GM21381 (cell line): ENCODE measurements around the gene REXO5.
"Not testable (repeated sequence)": the region's sequence is repeated elsewhere in the genome, so short reads cannot be mapped to it uniquely, and the experiment has no call there.

Experiments used
- ATAC-seq: cut with Tn5 transposase; IDR thresholded peaks from one replicate; pipeline ENCODE4 v1.9.1; 2021; ENCODE audit warnings: mild to moderate bottlenecking, moderate library complexity; ENCODE audit not compliant: unreplicated experiment

Gene REXO5

GRCh38 chr16:20806168-20807050, at the start of gene REXO5, which contains the start of gene ERI2:
TSS of gene REXO5 (plus strand) at chr16:20806527. CDS start at chr16:20806954, 427 bp downstream.
TSS of gene ERI2 (minus strand) at chr16:20806472. CDS start at chr16:20806430, 42 bp downstream.
- peak; percentile 81 for ATAC-seq

DNA sequence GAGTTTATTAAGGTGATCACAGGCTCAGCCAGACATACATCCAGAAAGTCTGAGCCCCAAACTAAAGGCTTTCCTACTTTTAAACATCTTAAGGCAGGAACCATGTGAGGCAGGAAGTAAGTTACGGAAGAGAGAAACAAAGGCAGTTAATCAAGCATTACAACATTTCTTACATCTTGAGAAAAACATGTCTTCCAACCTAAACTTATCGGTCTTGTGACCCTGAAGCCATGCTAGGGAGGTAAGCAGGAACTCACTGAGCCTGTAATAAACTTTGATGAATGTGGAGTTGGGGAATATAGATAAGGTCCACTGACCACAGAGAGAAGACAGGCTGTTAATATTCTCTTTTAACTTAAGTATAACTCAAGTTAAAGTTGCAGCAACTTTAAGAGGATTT, 46.0 kb upstream of the REXO5 start:
- no peak for ATAC-seq

GRCh38 chr16:20761175-20761574, 45.2 kb upstream of the REXO5 start:
- no peak for ATAC-seq

DNA sequence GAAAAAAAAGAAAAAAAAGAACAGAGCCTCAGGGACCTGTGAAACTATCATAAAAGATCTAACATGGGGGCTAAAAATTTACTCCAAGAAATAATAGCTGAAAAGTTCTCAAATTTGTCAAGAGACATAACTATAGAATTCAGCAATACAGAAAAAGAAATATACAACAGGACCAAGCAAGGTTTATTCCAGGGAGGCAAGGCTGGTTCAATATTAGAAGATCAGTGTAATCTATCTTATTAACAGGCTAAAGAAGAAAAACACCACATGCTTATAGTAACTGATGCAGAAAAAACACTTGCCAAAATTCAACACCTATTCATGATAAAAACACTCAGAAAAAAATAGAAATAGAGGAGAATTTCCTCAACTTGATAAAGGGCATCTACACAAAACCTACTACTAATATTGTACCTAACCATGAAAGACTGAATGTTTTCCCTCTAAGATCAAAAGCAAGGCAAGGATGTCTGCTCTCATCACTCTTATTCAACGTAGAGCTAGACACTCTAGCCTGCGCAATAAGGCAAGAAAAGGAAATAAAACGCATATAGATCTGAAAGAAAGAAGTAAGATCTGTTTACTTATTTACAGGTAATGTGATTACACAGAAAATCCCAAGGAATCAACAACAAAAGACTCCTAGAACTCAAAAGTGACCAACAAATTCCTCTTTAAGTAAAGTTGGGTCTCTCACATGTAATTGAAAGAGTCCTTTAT, 43.8 kb upstream of the REXO5 start:
- ATAC-seq = no peak

DNA sequence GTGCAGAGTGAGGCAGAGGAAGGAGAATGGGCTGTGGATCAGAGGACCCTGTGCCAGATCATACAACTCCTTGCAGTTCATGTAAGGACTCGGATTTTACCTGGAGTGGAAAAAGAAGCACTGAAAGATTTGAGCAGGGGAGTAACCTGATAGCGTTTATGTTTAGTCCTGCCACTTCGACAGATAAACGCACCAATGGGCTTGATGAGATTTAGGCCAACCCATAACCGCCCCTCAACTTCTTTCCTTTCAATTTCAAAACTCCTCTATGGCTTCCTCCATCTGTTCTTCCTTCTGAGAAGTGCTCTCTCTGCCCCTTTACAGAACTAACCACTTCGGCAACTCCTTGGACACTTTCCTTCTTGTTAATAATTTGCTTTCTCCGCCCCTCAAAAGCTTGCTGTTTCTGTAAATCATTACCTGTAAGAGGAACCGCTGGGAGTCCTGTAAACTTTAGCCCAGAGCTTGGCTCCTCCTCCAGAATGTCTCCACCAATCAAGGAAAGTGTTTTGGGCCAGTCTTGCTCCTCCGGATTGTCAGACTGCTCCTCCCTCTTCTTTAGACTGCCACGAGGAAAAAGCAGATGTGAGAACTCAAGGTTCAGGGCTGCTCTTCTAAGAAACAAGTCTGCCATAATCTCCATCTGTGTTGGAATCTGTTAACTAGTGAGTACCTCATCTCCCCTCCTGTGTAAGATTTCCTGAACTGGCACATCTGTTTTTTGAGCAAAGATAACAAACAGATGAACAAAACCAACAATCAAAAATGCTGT, 42.7 kb upstream of the REXO5 start, which contains the start of gene ACSM3:
ACSM3 (plus strand) TSS at position 554 of the 772 bp plus-strand sequence. CDS start 6,021 bp downstream, outside the sequence.
- peak; percentile 98 for ATAC-seq

GRCh38 chr16:20764448-20764847, 41.9 kb upstream of the REXO5 start:
- ATAC-seq = not testable (repeated sequence)

DNA sequence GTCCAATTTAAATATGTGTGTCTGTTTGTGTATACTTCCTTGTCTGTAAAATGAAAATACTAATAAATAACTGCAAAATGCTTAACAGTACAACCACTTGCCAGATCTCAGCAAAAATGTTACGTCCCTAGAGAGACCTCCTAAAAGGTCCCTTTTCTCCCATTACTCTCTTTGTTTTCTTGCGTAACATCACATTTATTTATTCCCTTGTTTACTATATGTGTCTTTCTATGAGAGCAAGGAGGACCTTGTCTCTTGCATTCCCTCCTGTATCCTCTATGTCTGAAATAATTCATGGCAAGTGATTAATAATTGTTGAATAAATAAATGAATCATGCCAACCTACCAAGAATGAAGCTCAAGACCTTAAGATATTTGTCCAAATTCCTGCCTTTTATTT, 40.6 kb upstream of the REXO5 start:
- no peak for ATAC-seq

GRCh38 chr16:20766294-20766693, 40.0 kb upstream of the REXO5 start:
- no peak for ATAC-seq

- no peak for ATAC-seq
These were observed 38.8 kb upstream of the REXO5 start for GRCh38 chr16:20767577-20767976.

DNA sequence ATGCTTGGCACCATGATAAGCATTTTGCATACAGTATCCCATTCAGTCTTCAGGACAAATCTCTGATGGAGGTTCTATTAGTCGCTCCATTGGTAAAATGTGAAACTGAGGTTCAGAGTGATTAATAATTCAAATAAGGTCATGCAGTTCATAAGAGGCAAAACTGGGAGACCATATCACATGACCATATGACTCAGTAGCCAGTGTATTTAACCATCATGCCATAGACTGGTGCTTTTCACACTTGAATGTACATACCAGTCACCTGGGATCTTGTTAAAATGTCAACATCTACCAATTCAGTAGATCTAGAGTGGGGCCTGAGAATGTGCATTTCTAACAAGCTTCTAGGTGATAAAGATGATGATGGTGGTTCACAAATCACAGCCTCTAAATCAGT, 38.2 kb upstream of the REXO5 start:
- ATAC-seq = no peak

GRCh38 chr16:20768818-20769217, 37.5 kb upstream of the REXO5 start:
- no peak for ATAC-seq

DNA sequence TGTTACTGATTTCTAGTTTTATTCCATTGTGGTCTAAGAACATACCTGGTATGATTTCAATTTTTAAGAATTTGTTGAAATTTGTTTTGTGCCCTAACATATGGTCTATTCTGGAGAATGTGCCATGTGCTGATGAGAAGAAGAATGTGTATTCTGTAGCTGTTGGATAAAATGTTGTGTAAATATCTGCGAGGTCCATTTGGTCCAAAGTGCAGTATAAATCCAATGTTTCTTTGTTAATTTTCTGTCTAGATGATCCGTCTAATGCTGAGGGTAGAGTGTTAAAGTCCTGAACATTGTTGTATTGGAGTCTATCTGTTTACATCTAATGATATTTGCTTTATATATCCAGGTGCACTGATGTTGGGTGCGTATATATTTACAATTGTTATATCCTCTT, 32.6 kb upstream of the REXO5 start:
- ATAC-seq = no peak

DNA sequence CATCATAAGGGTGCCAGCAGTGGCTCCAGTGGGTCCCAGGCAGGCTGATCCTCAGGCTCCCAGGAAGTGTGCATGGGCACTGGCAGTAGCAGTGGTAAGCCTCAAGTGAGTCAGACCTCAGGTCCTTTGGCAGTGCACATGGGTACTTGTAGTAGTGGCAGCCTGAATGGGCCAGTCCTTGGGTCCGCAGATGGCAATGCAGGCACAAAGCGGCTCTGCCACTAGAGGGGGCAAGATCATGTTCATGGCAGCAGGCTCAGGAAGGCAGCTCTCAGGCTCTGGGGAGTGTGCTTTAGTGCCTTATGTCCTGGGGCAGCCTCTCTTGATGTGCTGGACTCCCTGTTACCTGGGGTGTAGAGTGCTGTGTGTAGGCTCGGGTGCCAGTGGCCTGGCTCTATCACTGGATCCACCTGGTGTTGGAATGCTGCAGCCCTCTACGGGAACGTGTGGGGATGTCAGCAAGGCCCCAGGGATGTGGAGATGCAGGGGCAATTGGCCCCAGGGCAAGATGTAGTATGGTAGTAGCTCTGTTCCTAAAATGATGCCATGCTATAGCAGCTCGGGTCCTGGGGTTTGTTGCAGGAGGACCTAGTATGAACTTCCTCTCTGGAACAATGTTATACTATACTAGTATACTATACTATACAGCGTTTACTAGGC, 31.5 kb upstream of the REXO5 start:
- ATAC-seq = no peak

GRCh38 chr16:20781697-20782096, 24.6 kb upstream of the REXO5 start:
- no peak for ATAC-seq

DNA sequence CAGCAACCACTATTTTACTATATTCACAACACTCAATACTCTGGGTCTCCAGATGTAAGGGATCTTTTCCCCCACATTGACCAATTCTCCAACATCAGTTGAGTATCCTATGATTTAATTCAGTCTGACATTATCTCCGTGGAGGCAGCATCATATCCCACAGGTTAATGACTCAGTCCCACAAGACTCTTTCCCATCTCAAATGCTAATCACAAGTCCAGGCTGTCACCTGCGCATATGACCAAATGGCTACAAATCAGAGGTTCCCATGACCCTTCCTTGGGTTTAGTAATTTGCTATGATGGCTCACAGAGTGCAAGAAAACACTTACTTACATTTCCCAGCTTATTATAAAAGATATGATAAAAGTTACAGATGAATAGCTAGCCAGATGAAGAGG, 23.9 kb upstream of the REXO5 start:
- no peak for ATAC-seq

DNA sequence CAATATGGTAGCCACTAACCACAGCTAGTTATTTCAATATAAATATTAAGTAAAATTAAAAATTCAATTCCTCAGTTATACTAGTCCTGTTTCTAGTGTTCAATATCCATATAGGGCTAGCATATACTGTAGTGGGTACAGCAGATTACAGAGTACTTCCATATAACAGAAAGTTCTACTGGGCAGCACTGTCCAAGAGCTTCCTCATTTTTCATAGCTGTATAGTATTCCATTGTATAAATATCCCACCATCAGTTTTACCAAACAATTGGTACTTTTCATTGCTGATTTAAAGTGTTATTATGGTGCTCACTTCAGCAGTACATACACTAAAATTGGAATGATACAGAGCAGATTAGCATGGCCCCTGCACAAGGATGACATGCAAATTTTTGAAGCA, 22.1 kb upstream of the REXO5 start:
- no peak for ATAC-seq

DNA sequence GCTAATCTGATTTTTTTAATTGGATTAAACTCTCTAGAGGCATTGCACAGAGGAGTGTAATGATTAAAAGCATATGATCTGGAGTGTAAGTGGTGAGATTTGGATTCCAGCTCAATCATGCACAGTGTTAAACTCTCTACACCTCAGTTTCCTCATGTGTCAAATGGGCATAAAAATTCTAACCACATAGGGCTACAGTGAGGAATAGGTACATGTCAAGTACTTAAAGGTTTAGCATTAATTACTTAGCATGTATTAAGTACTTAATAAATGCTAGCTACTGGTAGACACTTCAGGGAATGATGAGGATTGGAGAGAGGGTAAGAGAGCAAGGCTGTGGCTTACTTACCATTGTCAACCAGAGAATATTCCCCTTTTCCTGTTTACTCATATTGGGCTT, 17.2 kb upstream of the REXO5 start:
- no peak for ATAC-seq

DNA sequence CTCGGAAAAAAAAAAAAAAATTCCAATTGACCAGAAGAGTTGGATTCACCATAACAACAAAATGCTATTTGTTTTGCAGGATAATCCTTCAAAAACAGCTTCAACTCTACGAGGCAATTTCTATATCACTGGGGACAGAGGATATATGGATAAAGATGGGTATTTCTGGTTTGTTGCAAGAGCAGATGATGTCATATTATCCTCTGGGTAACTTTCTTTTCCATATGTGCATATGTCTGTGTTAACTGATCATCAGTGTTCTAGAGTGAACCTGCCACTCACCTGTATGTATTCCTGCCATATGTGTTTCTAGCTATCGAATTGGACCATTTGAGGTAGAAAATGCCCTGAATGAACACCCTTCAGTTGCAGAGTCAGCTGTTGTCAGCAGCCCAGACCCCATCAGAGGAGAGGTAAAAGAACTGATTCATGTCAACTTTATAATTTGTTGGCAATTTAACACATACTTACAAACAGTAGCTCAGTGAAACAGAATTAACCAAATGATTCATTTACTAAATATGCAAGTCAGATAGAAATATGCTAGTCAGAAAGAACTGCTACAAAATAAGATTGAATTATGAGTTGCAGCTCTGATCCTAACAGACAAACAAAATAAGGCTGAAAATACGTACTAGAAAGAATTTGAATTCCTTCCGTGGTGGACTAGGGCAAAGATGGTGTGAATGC, 14.3 kb upstream of the REXO5 start:
- ATAC-seq = no peak

GRCh38 chr16:20798364-20798763, 8.0 kb upstream of the REXO5 start:
- no peak for ATAC-seq

DNA sequence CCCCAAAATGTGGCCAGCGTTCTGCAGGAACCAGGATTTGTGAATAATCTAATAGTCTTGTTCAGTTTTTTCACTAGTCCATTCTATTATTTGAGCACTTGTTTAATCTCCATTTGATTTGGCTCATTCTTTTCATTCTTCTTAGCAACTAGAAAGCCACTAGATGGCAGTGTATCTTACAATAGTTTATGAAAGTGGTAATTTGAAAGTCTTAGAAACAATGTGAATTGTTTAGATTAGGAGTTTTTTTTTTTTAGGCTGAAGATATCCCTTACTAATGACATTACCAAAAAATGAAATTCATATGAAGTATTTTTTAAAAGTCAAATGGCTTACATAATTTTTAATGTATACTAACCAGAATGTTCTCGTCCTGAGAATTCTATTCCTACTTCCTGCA, 6.7 kb upstream of the REXO5 start:
- no peak for ATAC-seq
